Rectal smooth muscle tissue (tissue), 1 donor: Measurements from ENCODE around the gene KLHDC4.
"Not testable (repeated sequence)": the region's sequence is repeated elsewhere in the genome, so short reads cannot be mapped to it uniquely, and the experiment has no call there.

ENCODE experiments used
- H3K27ac ChIP-seq: one replicate; pipeline ENCODE4 v1.7.0; 2013; ENCODE audit warnings: low read depth, low read length, inconsistent platforms
- H3K27me3 ChIP-seq: one replicate; pipeline ENCODE4 v1.7.0; 2013; ENCODE audit warnings: low read length; ENCODE audit not compliant: control insufficient read depth, insufficient read depth
- H3K36me3 ChIP-seq: one replicate; pipeline ENCODE4 v1.7.0; 2013; ENCODE audit warnings: low read length; ENCODE audit not compliant: control insufficient read depth, insufficient read depth
- H3K4me1 ChIP-seq: one replicate; pipeline ENCODE4 v1.7.0; 2013; ENCODE audit warnings: low read length; ENCODE audit not compliant: control insufficient read depth, insufficient read depth
- H3K4me3 ChIP-seq: one replicate; pipeline ENCODE4 v1.7.0; 2013; ENCODE audit warnings: low read length
- H3K9ac ChIP-seq: one replicate; pipeline ENCODE4 v1.7.0; 2013; ENCODE audit warnings: low read length

The KLHDC4 gene

GRCh38 chr16:87733190-87733589 lies 32.6 kb downstream of the KLHDC4 start:
- Histone ChIP-seq H3K36me3 (peaks cover 16% of the 10 kb centered on the region), H3K27ac (no peak overlapping the region), H3K4me1 (no peaks in the 10 kb centered on the region), H3K4me3 (no peak overlapping the region), H3K27me3 (no peaks in the 10 kb centered on the region), H3K9ac (no peak overlapping the region)

GRCh38 chr16:87731607-87732006 lies 34.2 kb downstream of the KLHDC4 start:
- no peak overlapping the region for H3K9ac ChIP-seq
- no peak overlapping the region for H3K4me3 ChIP-seq
- H3K36me3 ChIP-seq: peaks cover 24% of the 10 kb centered on the region
- no peak overlapping the region for H3K27ac ChIP-seq
- no peaks in the 10 kb centered on the region for H3K27me3 ChIP-seq
- H3K4me1 ChIP-seq: no peaks in the 10 kb centered on the region

- peaks cover 19% of the 10 kb centered on the region for H3K36me3 ChIP-seq
- no peak overlapping the region for H3K27ac ChIP-seq
- H3K4me1 ChIP-seq: no peaks in the 10 kb centered on the region
- no peaks in the 10 kb centered on the region for H3K27me3 ChIP-seq
- H3K4me3 ChIP-seq: no peak overlapping the region
- H3K9ac ChIP-seq: no peak overlapping the region
Observed at GRCh38 chr16:87729266-87729954, 36.4 kb downstream of the KLHDC4 start.

GRCh38 chr16:87728026-87728425 lies 37.8 kb downstream of the KLHDC4 start:
- H3K27me3 ChIP-seq: no peaks in the 10 kb centered on the region
- no peaks in the 10 kb centered on the region for H3K4me1 ChIP-seq
- H3K36me3 ChIP-seq: peaks cover 19% of the 10 kb centered on the region
- no peak overlapping the region for H3K27ac ChIP-seq
- H3K4me3 ChIP-seq: no peak overlapping the region
- no peak overlapping the region for H3K9ac ChIP-seq

- H3K27me3 ChIP-seq: no peaks in the 10 kb centered on the region
- no peak overlapping the region for H3K27ac ChIP-seq
- peaks cover 19% of the 10 kb centered on the region for H3K36me3 ChIP-seq
- H3K4me1 ChIP-seq: no peaks in the 10 kb centered on the region
- no peak overlapping the region for H3K4me3 ChIP-seq
- no peak overlapping the region for H3K9ac ChIP-seq
Observed at GRCh38 chr16:87727346-87727745, 38.4 kb downstream of the KLHDC4 start.

- H3K4me1 ChIP-seq, H3K9ac ChIP-seq, H3K4me3 ChIP-seq, H3K27me3 ChIP-seq, H3K27ac ChIP-seq: not testable (repeated sequence)
- peaks cover 18% of the 10 kb centered on the region for H3K36me3 ChIP-seq
Observed at GRCh38 chr16:87726577-87726976, 39.2 kb downstream of the KLHDC4 start.

- H3K36me3 ChIP-seq: peaks cover 16% of the 10 kb centered on the region
- no peak overlapping the region for H3K9ac ChIP-seq
- no peaks in the 10 kb centered on the region for H3K27me3 ChIP-seq
- no peaks in the 10 kb centered on the region for H3K4me1 ChIP-seq
- no peak overlapping the region for H3K27ac ChIP-seq
- H3K4me3 ChIP-seq: no peak overlapping the region
Observed at GRCh38 chr16:87725596-87726235, 40.1 kb downstream of the KLHDC4 start.

GRCh38 chr16:87724490-87725291 lies 41.1 kb downstream of the KLHDC4 start:
- H3K27ac ChIP-seq: no peak overlapping the region
- peaks cover 18% of the 10 kb centered on the region for H3K36me3 ChIP-seq

GRCh38 chr16:87723226-87723623 lies 42.6 kb downstream of the KLHDC4 start:
- no peak overlapping the region for H3K9ac ChIP-seq
- no peaks in the 10 kb centered on the region for H3K27me3 ChIP-seq
- H3K4me1 ChIP-seq: no peaks in the 10 kb centered on the region
- H3K27ac ChIP-seq: no peak overlapping the region
- no peak overlapping the region for H3K4me3 ChIP-seq
- peaks cover 13% of the 10 kb centered on the region for H3K36me3 ChIP-seq

More at GRCh38 chr16:87724490-87725291, 41.1 kb downstream of the KLHDC4 start:
- no peak overlapping the region for H3K4me3 ChIP-seq
- no peaks in the 10 kb centered on the region for H3K27me3 ChIP-seq
- no peak overlapping the region for H3K9ac ChIP-seq
- H3K4me1 ChIP-seq: no peaks in the 10 kb centered on the region

GRCh38 chr16:87722590-87723225 lies 43.1 kb downstream of the KLHDC4 start:
- Histone ChIP-seq H3K4me3 (no peak overlapping the region), H3K36me3 (peaks cover 10% of the 10 kb centered on the region), H3K9ac (no peak overlapping the region), H3K4me1 (no peaks in the 10 kb centered on the region), H3K27me3 (no peaks in the 10 kb centered on the region), H3K27ac (no peak overlapping the region)

- H3K36me3 ChIP-seq: peaks cover 5% of the 10 kb centered on the region
- no peak overlapping the region for H3K27ac ChIP-seq
- no peak overlapping the region for H3K9ac ChIP-seq
- H3K4me1 ChIP-seq: no peaks in the 10 kb centered on the region
- no peaks in the 10 kb centered on the region for H3K27me3 ChIP-seq
- no peak overlapping the region for H3K4me3 ChIP-seq
Observed at GRCh38 chr16:87721622-87722585, 43.9 kb downstream of the KLHDC4 start.
